ENCODE measurements around the gene LIG1.
A peak's percentile ranks its signal among the peaks of the same experiment; 100 is the strongest.
"Not testable (repeated sequence)": the region's sequence is repeated elsewhere in the genome, so short reads cannot be mapped to it uniquely, and the experiment has no call there.

LIG1 gene

DNA sequence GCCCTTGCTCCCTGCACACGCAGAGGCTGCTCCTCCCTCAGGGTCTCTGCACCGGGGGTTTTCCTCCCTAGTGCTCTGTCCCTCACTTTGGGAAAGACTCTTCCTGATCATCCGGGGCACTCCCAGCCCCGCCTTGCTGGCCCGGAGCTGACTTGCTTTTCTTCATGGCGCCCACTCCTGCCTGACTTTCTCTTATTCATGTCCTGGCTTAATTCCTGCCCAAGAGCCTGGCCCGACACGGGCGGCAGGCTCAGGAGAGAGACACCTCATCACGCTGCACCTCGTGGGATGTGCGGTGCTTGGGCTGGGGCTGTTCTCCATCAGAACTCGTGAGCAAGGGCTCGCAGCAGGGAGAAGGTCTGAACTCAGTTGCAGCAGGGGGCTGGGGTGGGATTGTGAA lies 47.7 kb downstream of the LIG1 start:
- DNase-seq (ENCODE audit: low read depth in 2 of 3, low spot score in 2 of 3), result no peak

- no peak for DNase-seq (ENCODE audit: low read depth in 2 of 3, low spot score in 2 of 3)
Observed at GRCh38 chr19:48121909-48122371, 48.2 kb downstream of the LIG1 start.

GRCh38 chr19:48121066-48121465 lies 49.1 kb downstream of the LIG1 start:
- no peak for DNase-seq (ENCODE audit: low read depth in 2 of 3, low spot score in 2 of 3)

DNA sequence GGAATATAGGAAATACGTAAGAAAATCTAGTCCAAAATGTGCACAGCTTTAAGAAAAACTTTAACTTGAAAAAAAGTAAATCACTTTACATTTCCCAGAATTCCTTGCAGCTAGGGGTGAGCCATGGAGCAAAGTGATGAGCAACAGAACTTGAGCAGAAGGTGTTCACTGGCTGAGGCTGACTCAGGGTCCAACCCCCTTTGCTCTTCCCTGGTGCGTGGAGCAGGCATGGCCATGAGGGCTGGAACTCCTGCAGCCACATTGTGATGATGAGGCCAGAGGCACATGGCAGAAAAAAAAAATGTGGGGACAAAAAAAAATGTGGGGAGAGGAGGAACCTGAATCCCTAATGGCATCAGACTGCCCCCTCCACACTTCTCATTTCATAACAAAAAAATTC lies 49.6 kb downstream of the LIG1 start:
- DNase-seq (ENCODE audit: low read depth in 2 of 3, low spot score in 2 of 3), result no peak

DNA sequence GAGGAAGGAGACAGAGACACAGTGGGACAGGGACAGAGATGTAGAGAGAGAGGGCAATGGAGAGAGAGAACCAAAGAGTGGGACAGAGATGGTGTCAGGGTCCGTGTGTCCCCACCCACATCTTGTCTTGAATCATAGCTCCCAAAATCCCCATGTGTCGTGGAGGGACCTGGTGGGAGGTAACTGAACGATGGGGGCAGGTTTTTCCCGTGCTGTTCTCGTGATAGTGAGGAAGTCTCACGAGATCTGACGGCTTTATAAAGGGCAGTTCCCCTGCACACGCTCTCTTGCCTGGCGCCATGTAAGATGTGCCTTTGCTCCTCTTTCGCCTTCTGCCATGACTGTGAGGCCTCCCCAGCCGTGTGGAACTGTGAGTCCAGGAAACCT lies 52.0 kb downstream of the LIG1 start:
- no peak for DNase-seq (ENCODE audit: low read depth in 2 of 3, low spot score in 2 of 3)

GRCh38 chr19:48117515-48118130 lies 52.5 kb downstream of the LIG1 start:
- no peak for DNase-seq (ENCODE audit: low read depth in 2 of 3, low spot score in 2 of 3)

GRCh38 chr19:48113190-48113917 lies 56.8 kb downstream of the LIG1 start:
- no peak for DNase-seq (ENCODE audit: low read depth in 2 of 3, low spot score in 2 of 3)

- DNase-seq (ENCODE audit: low read depth in 2 of 3, low spot score in 2 of 3), result no peak
Observed at GRCh38 chr19:48111280-48111679, 58.9 kb downstream of the LIG1 start.

- peak; percentile 53 to 78 (median 76) for DNase-seq (ENCODE audit: low read depth in 2 of 3, low spot score in 2 of 3)
Observed at GRCh38 chr19:48110350-48110966, 59.7 kb downstream of the LIG1 start, which contains the start of gene PLA2G4C. Gene PLA2G4C (minus strand): TSS chr19:48110817. CDS start chr19:48106529, 4,288 bp downstream.

DNA sequence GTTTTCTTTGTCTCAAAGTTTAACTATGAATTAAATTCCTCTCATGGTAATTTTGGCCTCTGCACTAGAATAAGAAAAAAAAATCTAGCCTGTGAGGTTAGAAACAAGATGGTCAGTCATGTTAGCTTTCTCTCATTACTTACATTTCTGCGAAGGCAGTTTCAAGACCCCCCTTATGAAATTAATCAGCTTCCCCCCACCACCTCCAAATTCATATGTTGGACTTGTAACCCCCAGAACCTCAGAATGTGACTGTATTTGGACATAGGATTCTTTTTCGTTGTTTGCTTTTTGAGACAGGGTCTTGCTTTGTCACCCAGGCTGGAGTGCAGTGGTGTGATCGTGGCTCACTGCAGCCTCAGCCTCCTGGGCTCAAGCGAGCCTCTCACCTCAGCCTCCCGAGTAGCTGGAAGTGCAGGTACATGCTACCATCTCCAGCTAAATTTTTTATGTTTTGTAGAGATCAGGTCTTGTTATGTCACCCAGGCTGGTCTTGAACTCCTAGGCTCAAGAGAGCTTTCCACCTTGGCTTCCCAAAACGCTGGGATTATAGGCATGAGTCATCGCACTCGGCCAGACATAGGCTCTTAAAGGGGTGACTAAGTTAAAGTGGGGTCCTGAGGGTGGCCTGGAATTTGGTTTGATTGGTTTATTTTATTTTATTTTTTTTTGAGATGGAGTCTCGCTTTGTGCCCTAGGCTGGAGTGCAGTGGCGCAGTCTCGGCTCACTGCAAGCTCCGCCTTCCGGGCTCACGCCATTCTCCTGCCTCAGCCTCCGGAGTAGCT lies 61.0 kb downstream of the LIG1 start:
- DNase-seq (ENCODE audit: low read depth in 2 of 3, low spot score in 2 of 3), result no peak

- DNase-seq (ENCODE audit: low read depth in 2 of 3, low spot score in 2 of 3), result no peak
Observed at GRCh38 chr19:48103922-48104321, 66.2 kb downstream of the LIG1 start.

GRCh38 chr19:48102870-48103751 lies 67.0 kb downstream of the LIG1 start:
- DNase-seq (ENCODE audit: low read depth in 2 of 3, low spot score in 2 of 3), result peak in 1 of 3 experiments; percentile 26

- no peak for DNase-seq (ENCODE audit: low read depth in 2 of 3, low spot score in 2 of 3)
Observed at GRCh38 chr19:48095612-48096175, 74.5 kb downstream of the LIG1 start.

- no peak for DNase-seq (ENCODE audit: low read depth in 2 of 3, low spot score in 2 of 3)
Observed at GRCh38 chr19:48094855-48095203, 75.3 kb downstream of the LIG1 start.

DNA sequence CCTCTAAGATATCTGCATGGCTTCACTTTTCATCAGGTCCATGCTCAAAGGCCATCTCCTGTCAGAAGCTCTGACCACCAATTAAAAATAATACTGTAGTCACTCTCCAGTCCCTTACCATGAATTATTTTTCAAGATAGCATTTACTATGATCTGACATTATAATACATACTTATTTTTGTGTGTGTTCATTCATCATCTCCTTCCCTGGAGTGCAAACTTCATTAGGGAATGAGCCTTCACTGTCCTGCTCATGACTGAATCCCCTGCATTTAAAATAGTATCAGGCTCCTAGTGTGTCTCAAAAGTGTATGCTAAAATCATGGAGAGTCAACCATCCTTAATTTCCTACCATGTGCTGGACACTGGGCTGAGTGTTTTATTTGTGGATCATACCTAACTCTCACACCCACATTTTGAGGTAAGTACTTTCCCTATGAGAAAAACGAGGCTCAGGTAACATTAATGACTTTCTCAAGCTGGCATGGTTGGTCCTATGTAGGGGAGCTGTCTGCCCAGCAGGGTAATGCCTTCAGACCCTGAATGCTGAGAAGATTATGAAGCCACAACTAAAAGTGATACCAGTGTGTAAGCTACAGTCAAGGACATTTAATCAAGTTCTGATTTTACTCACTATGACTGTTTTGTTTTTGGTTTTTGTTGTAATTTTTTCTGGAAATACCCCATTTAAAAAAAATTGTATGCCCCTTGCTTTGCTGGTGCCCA lies 75.9 kb downstream of the LIG1 start:
- DNase-seq (ENCODE audit: low read depth in 2 of 3, low spot score in 2 of 3), result no peak

- not testable (repeated sequence) for DNase-seq (ENCODE audit: low read depth in 2 of 3, low spot score in 2 of 3)
Observed at GRCh38 chr19:48091111-48091718, 78.9 kb downstream of the LIG1 start.

GRCh38 chr19:48090281-48090802 lies 79.8 kb downstream of the LIG1 start:
- no peak for DNase-seq (ENCODE audit: low read depth in 2 of 3, low spot score in 2 of 3)

DNA sequence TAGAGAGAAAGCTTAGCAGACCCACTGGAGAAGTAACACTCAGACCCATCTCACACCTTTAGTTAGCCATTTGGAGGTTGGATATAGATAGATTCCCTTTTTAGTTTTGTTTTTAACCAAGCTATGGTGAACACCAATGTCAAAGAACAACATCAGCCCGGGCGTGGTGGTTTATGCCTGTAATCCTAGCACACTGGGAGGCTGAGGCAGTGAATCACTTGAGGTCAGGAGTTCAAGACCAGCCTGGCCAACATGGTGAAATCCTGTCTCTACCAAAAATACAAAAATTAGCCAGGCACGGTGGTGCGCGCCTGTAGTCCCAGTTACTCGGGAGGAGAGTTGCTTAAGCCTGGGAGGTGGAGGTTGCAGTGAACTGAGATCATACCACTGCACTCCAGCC lies 81.2 kb downstream of the LIG1 start:
- not testable (repeated sequence) for DNase-seq (ENCODE audit: low read depth in 2 of 3, low spot score in 2 of 3)
